ENCODE measurements around the gene CHSY3.

The CHSY3 gene

GRCh38 chr5:129902816-129903215, 1.4 kb upstream of the CHSY3 start:
- Histone ChIP-seq H3K9me3 (ENCODE audit: control insufficient read depth, insufficient read depth, low read length) (peaks cover 9% of the 10 kb centered on the region; the same call in 1 of the 2 replicates), H3K9me2 (replicated peaks; ENCODE audit: control insufficient read depth, low read length) (no peaks in the 10 kb centered on the region), H3K27ac (ENCODE audit: low read depth, low read length) (no peak overlapping the region), H4K20me1 (ENCODE audit: control insufficient read depth, insufficient read depth, low read depth, low read length) (no peaks in the 10 kb centered on the region), H3K4me1 (ENCODE audit: control insufficient read depth, low read length) (no peaks in the 10 kb centered on the region), H3K4me2 (ENCODE audit: low read length) (no peak overlapping the region), H3K36me3 (ENCODE audit: control insufficient read depth, low read length) (no peaks in the 10 kb centered on the region), H3K27me3 (ENCODE audit: control insufficient read depth, low read length) (no peaks in the 10 kb centered on the region), H3F3A (ENCODE audit: control insufficient read depth, insufficient read depth) (no peaks in the 10 kb centered on the region), H3K79me2 (ENCODE audit: control insufficient read depth, low read length) (no peaks in the 10 kb centered on the region), H3K4me3 (ENCODE audit: low read length) (no peak overlapping the region)
- TF ChIP-seq EZH2phosphoT487 (IDR thresholded peaks at IDR 0.05; ENCODE audit: borderline replicate concordance, low read length) = no peak
- TF ChIP-seq, protein P1, sequence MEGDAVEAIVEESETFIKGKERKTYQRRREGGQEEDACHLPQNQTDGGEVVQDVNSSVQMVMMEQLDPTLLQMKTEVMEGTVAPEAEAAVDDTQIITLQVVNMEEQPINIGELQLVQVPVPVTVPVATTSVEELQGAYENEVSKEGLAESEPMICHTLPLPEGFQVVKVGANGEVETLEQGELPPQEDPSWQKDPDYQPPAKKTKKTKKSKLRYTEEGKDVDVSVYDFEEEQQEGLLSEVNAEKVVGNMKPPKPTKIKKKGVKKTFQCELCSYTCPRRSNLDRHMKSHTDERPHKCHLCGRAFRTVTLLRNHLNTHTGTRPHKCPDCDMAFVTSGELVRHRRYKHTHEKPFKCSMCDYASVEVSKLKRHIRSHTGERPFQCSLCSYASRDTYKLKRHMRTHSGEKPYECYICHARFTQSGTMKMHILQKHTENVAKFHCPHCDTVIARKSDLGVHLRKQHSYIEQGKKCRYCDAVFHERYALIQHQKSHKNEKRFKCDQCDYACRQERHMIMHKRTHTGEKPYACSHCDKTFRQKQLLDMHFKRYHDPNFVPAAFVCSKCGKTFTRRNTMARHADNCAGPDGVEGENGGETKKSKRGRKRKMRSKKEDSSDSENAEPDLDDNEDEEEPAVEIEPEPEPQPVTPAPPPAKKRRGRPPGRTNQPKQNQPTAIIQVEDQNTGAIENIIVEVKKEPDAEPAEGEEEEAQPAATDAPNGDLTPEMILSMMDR (IDR thresholded peaks at IDR 0.05; ENCODE audit: low read depth, low read length, poor library complexity, severe bottlenecking) = no peak

- no peaks in the 10 kb centered on the region for H3K27me3 ChIP-seq (ENCODE audit: control insufficient read depth, low read length)
- H3K4me1 ChIP-seq (ENCODE audit: control insufficient read depth, low read length) = no peaks in the 10 kb centered on the region
- no peak overlapping the region for H3K27ac ChIP-seq (ENCODE audit: low read depth, low read length)
- H3K9me2 ChIP-seq (replicated peaks; ENCODE audit: control insufficient read depth, low read length) = no peaks in the 10 kb centered on the region
- H3K4me2 ChIP-seq (ENCODE audit: low read length) = no peak overlapping the region
- no peak overlapping the region for H3K4me3 ChIP-seq (ENCODE audit: low read length)
- H3K79me2 ChIP-seq (ENCODE audit: control insufficient read depth, low read length) = no peaks in the 10 kb centered on the region
- no peaks in the 10 kb centered on the region for H3K36me3 ChIP-seq (ENCODE audit: control insufficient read depth, low read length)
- H3F3A ChIP-seq (ENCODE audit: control insufficient read depth, insufficient read depth) = no peaks in the 10 kb centered on the region
- H3K9me3 ChIP-seq (ENCODE audit: control insufficient read depth, insufficient read depth, low read length) = peaks cover 9% of the 10 kb centered on the region; the same call in 1 of the 2 replicates
- TF ChIP-seq, protein P1 (IDR thresholded peaks at IDR 0.05; ENCODE audit: low read depth, low read length, poor library complexity, severe bottlenecking) = no peak
- TF ChIP-seq EZH2phosphoT487 (IDR thresholded peaks at IDR 0.05; ENCODE audit: borderline replicate concordance, low read length) = no peak
- no peaks in the 10 kb centered on the region for H4K20me1 ChIP-seq (ENCODE audit: control insufficient read depth, insufficient read depth, low read depth, low read length)
Observed at GRCh38 chr5:129903466-129904101, 681 bp upstream of the CHSY3 start.

DNA sequence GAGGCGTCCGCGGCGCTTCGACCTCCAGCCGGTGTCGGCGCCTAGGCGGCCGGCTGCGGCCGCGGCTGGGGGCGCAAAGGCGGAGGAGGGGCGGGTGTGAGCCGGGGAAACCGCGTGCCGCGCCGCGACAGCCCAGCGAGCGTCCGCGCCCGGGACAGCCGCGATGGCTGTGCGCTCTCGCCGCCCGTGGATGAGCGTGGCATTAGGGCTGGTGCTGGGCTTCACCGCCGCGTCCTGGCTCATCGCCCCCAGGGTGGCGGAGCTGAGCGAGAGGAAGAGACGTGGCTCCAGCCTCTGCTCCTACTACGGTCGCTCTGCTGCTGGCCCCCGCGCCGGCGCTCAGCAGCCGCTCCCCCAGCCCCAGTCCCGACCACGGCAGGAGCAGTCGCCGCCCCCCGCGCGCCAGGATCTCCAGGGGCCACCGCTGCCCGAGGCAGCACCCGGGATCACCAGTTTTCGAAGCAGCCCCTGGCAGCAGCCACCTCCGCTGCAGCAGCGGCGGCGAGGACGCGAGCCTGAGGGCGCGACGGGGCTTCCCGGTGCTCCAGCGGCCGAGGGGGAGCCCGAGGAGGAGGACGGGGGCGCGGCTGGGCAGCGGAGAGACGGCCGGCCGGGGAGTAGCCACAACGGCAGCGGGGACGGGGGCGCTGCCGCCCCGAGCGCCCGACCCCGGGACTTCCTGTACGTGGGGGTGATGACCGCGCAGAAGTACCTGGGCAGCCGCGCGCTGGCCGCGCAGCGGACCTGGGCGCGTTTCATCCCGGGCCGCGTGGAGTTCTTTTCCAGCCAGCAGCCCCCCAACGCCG, 605 bp downstream of the CHSY3 start:
- Histone ChIP-seq H3K79me2 (ENCODE audit: control insufficient read depth, low read length) (no peaks in the 10 kb centered on the region), H3K4me1 (ENCODE audit: control insufficient read depth, low read length) (no peaks in the 10 kb centered on the region), H3K4me2 (ENCODE audit: low read length) (no peak overlapping the region), H3K27ac (ENCODE audit: low read depth, low read length) (no peak overlapping the region), H3K9me2 (replicated peaks; ENCODE audit: control insufficient read depth, low read length) (no peaks in the 10 kb centered on the region), H3K9me3 (ENCODE audit: control insufficient read depth, insufficient read depth, low read length) (peaks cover 9% of the 10 kb centered on the region; the same call in 1 of the 2 replicates), H3F3A (ENCODE audit: control insufficient read depth, insufficient read depth) (no peaks in the 10 kb centered on the region), H3K36me3 (ENCODE audit: control insufficient read depth, low read length) (no peaks in the 10 kb centered on the region), H3K4me3 (ENCODE audit: low read length) (no peak overlapping the region), H3K27me3 (ENCODE audit: control insufficient read depth, low read length) (no peaks in the 10 kb centered on the region), H4K20me1 (ENCODE audit: control insufficient read depth, insufficient read depth, low read depth, low read length) (no peaks in the 10 kb centered on the region)
- no peak for TF ChIP-seq EZH2phosphoT487 (IDR thresholded peaks at IDR 0.05; ENCODE audit: borderline replicate concordance, low read length)
- TF ChIP-seq, protein P1 (IDR thresholded peaks at IDR 0.05; ENCODE audit: low read depth, low read length, poor library complexity, severe bottlenecking) = no peak
